GM21825 (cell line): ENCODE results near the gene RNF212.
"Not testable (repeated sequence)": the region's sequence is repeated elsewhere in the genome, so short reads cannot be mapped to it uniquely, and the experiment has no call there.

Experiments
- ATAC-seq: cut with Tn5 transposase; IDR thresholded peaks from one replicate; pipeline ENCODE4 v1.9.1; 2021; ENCODE audit warnings: mild to moderate bottlenecking, moderate library complexity; ENCODE audit not compliant: unreplicated experiment

The RNF212 gene, protein sequence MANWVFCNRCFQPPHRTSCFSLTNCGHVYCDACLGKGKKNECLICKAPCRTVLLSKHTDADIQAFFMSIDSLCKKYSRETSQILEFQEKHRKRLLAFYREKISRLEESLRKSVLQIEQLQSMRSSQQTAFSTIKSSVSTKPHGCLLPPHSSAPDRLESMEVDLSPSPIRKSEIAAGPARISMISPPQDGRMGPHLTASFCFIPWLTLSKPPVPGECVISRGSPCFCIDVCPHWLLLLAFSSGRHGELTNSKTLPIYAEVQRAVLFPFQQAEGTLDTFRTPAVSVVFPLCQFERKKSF

DNA sequence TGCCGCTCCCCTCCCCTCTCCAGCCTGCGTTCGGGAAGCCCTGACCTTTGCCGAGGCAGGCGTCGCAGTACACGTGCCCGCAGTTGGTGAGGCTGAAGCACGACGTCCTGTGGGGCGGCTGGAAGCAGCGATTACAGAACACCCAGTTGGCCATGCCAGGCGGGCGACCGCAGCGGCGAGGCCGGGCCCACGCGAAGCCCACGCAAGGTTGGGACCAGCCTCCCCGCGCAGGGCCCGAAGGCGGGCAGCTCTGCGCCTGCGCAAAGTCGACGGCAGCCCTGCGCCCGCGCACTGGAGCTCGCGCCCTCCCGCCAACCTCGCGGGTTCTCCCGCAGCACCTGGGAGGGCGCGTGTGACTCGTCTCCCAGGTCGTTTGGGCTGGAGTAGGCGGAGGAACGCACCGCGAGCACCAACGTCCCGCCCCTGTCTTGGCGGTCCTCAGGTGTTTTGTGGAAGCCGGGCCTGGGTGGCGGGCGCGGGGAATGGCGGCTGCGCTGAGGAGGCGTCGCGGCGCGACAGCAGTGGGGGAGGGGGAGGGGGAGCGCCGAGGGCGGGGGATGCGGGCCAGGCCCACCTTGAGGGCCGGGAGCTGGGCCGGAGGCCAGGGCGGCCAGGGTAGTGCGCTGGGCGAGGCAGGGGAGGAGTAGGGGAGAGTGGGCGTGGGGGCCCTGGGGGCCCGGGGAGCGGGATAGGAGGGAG is at the start of gene RNF212:
RNF212 (minus strand) TSS at position 254 of the 699 bp plus-strand sequence; CDS start at position 154, 100 bp downstream.
- no peak for ATAC-seq

GRCh38 chr4:1160351-1160750 is 47.0 kb upstream of the RNF212 start:
- no peak for ATAC-seq

GRCh38 chr4:1156069-1156468 is 42.7 kb upstream of the RNF212 start:
- no peak for ATAC-seq

GRCh38 chr4:1155314-1155713 is 42.0 kb upstream of the RNF212 start:
- ATAC-seq = no peak

- no peak for ATAC-seq
These were observed 41.3 kb upstream of the RNF212 start for GRCh38 chr4:1154523-1155182.

DNA sequence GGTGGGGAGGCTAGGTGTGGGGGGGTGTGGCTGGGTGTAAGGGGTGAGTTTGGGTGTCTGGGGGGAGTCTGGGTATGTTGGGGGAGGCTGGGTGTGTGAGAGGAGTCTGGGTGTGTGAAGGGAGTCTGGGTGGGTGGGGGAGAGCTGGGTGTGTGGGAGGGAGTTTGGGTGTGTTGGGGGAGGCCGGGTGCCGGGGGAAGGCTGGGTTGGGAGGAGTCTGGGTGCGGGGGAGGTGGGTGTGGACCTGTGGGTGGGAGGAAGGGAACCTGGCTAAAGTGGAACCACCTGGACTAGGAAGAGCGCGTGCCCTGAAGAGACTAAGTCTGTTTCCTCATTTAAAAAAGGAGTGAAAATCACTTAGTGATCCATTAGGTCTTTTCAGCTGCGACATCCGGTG is 40.8 kb upstream of the RNF212 start:
- ATAC-seq = no peak

DNA sequence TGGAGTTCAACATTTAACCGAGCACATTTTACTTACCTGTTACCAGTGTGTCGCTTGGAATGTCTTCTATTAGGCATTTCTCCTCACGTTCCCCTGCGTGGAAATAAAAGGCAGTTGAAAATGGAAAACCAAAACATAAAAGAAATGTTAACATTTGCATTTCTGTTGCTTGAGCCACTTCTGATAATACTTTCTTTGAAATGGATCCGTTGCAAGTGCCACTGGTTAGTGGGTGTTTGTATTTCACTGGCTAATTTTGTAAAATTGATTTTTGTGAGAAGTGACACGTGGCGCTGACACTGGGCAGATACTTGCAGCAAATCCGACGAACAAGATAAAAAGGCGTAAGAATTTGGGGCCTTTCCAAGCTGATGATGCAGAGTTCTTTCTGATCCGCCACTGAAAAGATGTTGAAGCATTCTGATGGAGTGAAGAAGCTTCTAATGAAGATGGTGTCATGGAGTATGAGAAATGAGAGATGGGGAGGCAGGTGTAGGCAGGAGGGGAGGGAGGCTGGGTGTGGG is 40.3 kb upstream of the RNF212 start:
- ATAC-seq = no peak

- no peak for ATAC-seq
These were observed 38.9 kb upstream of the RNF212 start for GRCh38 chr4:1152290-1152689.

GRCh38 chr4:1151541-1151940 is 38.2 kb upstream of the RNF212 start:
- no peak for ATAC-seq

DNA sequence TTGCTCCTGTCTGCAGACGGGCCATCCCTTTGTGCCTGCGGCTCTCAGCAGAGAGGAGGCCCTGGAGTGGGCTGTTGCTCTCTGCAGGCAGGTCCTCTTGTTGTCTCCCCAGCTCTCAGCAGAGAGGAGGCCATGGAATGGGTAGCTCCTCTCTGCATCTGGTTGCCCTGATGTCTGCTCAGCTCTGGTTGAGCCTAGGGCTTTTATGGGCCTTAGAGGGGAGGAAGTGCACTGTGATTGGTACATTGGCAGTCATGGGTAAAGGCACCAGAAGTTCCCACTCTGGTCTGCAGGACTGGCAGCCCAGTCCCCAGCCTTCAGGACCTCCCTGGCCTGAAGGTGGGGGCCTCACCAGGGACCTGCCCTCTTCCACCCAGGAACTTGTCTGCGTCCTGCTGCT is 37.5 kb upstream of the RNF212 start:
- no peak for ATAC-seq

DNA sequence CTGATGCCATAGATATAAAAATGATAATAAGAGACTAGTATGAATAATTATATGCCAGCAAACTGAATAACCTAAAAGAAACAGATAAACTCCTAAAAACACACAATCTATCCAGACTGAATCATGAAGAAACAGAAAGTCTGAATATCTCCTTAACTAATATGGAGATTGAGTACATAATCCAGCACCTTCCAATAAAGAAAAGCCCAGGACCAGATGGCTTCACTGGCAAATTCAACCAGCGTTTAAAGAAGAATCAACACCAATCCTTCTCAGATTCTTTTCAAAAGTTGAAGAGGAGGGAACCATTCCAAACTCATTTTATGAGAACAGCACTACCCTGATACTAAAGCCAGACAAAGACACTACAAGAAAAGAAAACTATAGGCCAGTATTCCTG is 26.5 kb upstream of the RNF212 start:
- no peak for ATAC-seq

GRCh38 chr4:1137850-1138249 is 24.5 kb upstream of the RNF212 start:
- ATAC-seq = no peak

GRCh38 chr4:1137063-1137776 is 23.9 kb upstream of the RNF212 start:
- no peak for ATAC-seq

GRCh38 chr4:1136048-1136447 is 22.7 kb upstream of the RNF212 start:
- ATAC-seq = no peak

DNA sequence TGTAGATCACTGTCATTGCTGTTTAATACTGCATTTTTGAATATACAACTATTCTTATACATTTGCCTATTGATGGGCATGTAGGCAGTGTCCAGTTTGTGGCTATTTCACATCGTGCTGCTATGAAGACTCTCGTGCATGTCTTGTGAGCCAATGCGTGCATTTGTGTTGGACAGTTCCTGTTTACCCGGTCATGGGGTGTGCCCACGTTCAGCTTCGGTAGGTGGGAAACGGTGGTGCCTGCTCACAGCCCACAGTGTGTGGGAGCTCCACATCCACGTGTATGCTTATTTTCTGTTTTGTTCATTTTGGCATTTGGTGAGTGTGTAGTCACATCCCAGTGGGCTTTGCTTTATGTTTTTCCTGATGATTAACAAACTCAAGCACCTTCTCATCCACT is 19.7 kb upstream of the RNF212 start:
- no peak for ATAC-seq

GRCh38 chr4:1130316-1131186 is 17.2 kb upstream of the RNF212 start:
- ATAC-seq = peak; percentile 74

GRCh38 chr4:1126506-1126905 is 13.1 kb upstream of the RNF212 start:
- ATAC-seq = no peak

GRCh38 chr4:1125466-1125865 is 12.1 kb upstream of the RNF212 start:
- ATAC-seq = not testable (repeated sequence)

DNA sequence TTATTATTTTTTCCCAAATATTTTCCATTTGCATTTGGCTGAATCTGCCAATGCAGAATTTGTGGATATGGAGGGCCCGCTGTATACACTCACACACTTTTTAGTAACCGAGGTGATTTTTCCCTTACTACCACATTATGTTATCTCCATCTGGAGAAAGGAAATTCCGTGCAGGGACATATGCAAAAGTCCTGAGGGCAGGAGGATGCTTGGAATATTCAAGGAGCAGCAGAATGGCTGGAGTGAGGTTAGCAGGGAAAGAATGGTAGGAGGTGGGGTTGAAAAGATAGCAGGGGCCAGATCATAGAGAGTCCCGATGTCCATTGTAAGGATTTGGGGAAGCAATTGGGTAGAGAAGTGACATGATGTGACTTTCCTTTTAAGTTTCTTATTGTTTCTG is 11.5 kb upstream of the RNF212 start:
- ATAC-seq = no peak

GRCh38 chr4:1122505-1122904 is 9.1 kb upstream of the RNF212 start:
- no peak for ATAC-seq
